HG02981 (cell line): Measurements from ENCODE around the gene FMNL2.
A peak's percentile ranks its signal among the peaks of the same experiment; 100 is the strongest.

Source experiments
- ATAC-seq: cut with Tn5 transposase; IDR thresholded peaks from one replicate; pipeline ENCODE4 v1.9.1; 2021; ENCODE audit warnings: mild to moderate bottlenecking, moderate library complexity; ENCODE audit not compliant: unreplicated experiment

FMNL2 gene

GRCh38 chr2:152602750-152603149 is 267.8 kb downstream of the FMNL2 start:
- no peak for ATAC-seq

GRCh38 chr2:152603166-152603565 is 268.2 kb downstream of the FMNL2 start:
- ATAC-seq: no peak

GRCh38 chr2:152606081-152606480 is 271.1 kb downstream of the FMNL2 start:
- no peak for ATAC-seq

DNA sequence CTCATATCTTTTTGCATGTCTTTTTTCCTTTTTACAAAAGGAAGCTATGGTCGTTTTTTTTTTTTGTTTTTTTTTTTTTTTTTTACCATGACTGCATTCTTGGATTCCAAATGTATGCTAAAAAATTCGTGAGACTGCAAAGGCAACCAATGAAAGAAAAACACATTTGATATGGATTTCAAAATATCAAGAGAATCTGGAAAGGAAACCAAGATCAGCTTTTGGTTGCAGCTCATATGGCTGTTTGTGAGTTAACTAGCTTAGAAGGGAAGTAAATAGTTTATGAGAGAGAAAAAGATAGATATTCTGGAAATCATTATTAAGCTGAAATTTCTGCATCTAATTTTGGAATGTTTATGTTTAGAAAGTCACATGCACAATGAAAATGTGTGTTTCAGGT is 272.0 kb downstream of the FMNL2 start:
- no peak for ATAC-seq

DNA sequence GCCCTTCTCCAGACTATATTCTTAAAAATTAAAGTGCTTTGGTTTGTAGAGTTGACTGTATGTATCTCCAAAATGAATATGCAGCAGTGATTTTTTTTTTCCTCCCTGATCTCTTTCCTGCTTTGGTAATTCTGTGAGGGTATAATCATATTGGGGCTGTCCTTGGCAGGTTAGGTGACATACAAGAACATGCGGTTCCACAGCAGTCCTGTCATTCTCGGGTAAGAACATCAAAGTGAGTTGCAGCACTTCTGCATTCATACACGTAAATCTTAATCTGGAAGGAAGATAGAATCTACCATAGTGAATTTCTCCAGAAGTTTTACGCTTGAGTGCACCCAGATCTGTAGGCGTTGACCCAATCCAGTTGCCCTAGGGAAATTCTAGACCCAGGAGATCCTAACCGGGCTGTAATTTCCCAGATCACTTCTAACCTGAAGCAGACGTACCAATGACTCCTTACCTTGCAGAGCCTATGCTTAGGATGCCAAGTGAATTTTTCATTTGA is 272.9 kb downstream of the FMNL2 start:
- ATAC-seq: no peak

- no peak for ATAC-seq
These were observed 274.2 kb downstream of the FMNL2 start for GRCh38 chr2:152609154-152609553.

DNA sequence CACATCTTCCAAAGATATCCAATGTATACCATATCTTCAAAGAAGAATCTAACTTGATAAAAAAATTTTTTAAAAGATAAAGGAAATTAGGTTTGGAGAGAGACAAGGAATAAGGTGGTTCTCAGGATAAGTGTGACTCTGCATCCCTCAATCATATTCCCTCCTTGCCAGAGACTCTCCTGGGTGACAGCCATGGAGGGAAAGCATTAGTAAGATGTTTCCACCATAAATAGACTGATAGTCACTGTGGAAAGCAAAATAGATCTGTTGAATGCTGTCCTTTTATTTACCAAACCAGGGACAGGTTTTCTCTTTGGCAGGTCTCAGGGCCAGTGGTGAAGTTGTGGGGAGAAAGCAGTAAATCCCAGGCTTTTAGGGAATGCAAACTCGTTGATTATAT is 274.7 kb downstream of the FMNL2 start:
- ATAC-seq: no peak

DNA sequence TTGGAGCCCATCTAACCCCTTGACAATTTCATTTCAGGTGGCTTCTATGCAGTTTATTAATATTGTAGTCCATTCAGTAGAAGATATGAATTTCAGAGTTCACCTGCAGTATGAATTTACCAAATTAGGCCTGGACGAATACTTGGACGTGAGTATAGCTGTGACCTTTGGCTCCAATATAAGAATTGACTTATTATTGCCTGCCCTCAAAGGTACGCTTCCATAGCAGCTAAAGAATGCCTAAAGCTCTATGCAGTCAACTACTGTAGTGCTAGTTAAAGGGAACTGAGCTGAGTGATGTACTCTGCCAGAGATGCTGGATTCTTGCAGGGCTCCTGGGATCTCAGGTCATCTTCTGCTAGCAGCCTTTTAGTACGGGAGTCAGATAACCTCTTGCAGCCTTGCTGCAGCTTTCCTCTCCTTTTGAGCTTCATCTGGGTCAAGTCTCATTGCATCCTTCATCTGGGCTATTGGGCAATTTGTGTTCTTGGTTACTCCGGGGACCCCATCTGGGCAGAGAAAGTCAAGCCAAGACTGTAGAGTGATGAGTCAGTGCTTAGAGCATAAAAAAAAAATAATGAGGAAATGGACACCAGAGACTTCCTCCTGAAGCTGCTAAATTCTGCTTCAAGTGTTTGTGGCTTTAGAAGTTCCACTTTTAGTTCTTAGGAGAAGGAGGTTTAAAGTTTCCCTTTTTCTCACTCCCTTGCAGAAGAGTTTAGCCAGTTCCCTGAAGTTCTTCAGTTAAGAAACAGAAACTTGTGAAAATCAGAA is 276.7 kb downstream of the FMNL2 start:
- peak; percentile 77 for ATAC-seq

DNA sequence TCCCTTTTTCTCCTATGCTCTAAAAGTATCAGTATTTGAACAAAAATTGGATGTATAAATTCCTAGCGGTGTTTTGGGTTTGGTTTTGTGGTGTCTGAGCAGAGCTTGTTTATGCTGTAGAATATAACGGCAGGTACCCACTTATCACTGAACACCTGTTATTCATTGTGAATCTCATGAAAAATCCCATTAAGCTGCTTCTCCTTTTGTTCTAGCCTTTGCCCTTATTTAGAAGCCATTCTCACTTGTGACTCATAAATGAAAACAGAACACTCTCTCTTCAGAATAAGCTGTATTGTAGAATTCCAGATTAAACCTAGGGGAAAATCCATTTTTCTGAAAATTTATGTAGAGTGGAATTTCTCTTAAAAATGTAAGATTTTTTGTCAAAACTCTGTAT is 278.3 kb downstream of the FMNL2 start:
- no peak for ATAC-seq

DNA sequence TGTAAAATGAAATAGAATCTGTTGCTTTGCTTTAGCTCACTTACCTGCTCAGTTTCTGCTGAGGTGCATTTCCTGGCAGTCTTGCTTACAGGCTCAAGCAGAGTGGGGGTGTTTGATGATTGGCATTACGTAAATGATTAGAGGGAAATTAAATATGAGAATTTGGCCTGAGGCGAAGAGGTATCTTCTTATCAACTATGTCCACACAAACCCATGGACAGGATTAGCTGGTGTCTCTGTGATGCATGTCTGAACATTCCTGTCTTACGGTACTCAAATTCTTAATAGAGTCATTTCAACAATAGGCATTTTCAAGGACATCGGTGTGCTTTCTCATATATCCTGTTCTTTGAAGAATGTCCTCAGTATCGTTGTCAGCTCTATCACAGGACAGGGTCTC is 280.2 kb downstream of the FMNL2 start:
- ATAC-seq: no peak

GRCh38 chr2:152617456-152618192 is 282.6 kb downstream of the FMNL2 start:
- ATAC-seq: no peak

DNA sequence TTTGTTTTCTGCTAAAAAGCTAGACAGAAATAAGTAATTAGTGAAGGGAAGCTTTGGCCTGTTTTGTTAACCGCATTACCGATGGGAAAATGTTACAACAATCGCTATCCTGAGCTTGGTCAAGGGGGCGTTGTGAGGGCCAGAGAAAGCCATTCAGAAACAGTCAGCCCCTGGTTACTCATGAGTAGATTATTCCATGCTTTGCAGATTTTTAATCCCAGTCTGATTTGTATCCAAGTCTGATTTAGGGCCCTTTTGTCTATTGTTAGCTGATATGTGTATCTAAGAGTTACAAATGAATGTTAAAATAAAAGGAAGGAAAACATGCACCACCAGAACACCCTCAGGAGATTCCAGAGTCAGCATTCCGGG is 283.2 kb downstream of the FMNL2 start:
- ATAC-seq: no peak

- no peak for ATAC-seq
These were observed 285.2 kb downstream of the FMNL2 start for GRCh38 chr2:152620208-152620607.

GRCh38 chr2:152620985-152621384 is 286.0 kb downstream of the FMNL2 start:
- ATAC-seq: no peak

GRCh38 chr2:152622219-152622618 is 287.2 kb downstream of the FMNL2 start:
- no peak for ATAC-seq

- no peak for ATAC-seq
These were observed 288.2 kb downstream of the FMNL2 start for GRCh38 chr2:152623076-152623740.

- ATAC-seq: no peak
These were observed 288.8 kb downstream of the FMNL2 start for GRCh38 chr2:152623775-152624174.

DNA sequence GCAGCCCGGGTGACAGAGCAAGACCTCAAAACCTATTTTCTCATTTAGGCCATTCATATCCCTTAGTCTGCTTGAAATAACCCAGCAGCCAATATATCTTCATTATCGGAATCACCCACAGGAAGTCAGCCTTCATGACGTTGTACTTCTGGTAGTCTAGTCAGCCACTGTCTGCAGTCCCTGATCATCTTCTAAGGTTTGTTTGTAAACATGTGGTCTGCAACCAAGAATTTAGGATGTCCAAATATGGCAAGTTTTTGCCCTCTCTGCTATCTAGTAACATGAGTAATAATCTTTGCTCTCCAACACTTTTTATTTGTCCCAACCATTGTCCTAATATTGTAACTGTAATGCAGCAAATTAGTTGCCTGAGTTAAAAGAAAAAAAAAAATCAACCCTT is 289.8 kb downstream of the FMNL2 start:
- ATAC-seq: no peak

GRCh38 chr2:152626911-152627339 is 292.0 kb downstream of the FMNL2 start:
- ATAC-seq: no peak

DNA sequence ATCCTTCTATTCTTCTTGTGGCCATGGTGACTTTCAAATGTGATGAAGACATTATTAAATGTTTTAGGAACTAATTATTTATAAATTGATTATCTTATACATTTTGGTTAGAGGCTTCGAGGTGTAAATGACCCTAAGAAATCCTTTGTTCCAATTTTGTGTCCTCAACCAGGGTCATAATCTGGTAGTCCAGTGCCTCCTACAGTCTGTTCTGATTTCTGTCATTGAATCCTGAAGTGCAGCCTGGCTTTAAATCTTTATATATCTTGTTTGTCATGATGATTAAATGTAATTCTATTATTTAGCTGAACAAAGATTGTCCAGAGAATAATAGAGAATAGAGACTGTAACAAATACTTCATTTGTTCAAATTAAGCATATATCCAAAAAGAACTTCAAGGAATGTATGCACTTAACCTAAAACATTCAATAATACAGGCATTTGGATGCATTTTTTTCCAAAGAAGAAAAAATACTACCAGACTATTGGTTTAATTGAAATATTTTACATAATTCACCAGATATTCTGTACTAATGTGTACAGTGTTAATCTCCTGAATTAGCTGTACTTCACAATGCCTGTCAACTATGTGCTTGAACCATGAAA is 292.5 kb downstream of the FMNL2 start:
- peak; percentile 69 for ATAC-seq

DNA sequence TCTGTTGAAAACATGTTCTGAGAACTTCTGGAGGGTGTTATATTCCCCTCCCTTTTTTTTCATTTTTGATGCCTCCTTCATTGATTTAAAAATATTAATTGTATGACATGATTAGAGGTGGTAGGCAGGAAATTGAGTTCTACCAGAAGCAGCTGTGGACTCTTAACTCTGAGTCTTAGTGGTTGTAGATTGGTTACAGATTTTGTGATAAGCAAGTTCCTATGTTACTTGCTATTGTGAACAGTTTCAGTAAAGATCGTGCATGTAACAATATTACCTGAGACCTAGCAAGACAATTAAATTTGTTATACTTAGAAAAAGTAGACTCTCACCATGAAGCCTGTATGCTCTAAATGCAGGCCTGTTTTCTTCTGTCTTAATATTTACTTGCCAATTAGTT is 294.2 kb downstream of the FMNL2 start:
- ATAC-seq: no peak
